Keratinocyte (primary cell): ENCODE data around the gene B4GALT2.

Source experiments
- CTCF ChIP-seq, 3 experiments: IDR thresholded peaks in 1 of 3; conservative IDR thresholded peaks in 1 of 3; optimal IDR thresholded peaks in 1 of 3; 2 replicates in 2 of 3; 3 replicates in 1 of 3; pipeline versions ENCODE3 to v1.5.1; 2011; ENCODE audit warnings: low read length in 3 of 3, mild to moderate bottlenecking in 3 of 3, moderate library complexity in 2 of 3, control low read depth in 1 of 3, inconsistent platforms in 1 of 3; ENCODE audit not compliant: insufficient read depth in 2 of 3; ENCODE audit errors: extremely low read depth in 1 of 3
- EZH2 ChIP-seq: IDR thresholded peaks from one replicate; pipeline ENCODE4 v1.6.1; 2012; ENCODE audit warnings: inconsistent platforms, mild to moderate bottlenecking, low read length, moderate library complexity

GRCh38 chr1:43938892-43939587 lies 40.0 kb upstream of the B4GALT2 start:
- no peak for TF ChIP-seq CTCF (optimal IDR thresholded peaks at IDR 0.05 in 1 of 3, IDR thresholded peaks at IDR 0.05 in 1 of 3, conservative IDR thresholded peaks at IDR 0.05 in 1 of 3; ENCODE audit: extremely low read depth in 1 of 3, insufficient read depth in 2 of 3, low read length in 3 of 3)
- no peak for TF ChIP-seq EZH2
